ENCODE results near the gene CCDC182. TPM values are rescaled to one million over a fixed set of nuclear protein-coding genes. Genes with fewer than 3 reads are reported as not detected.

CCDC182 gene
- polyA plus RNA-seq (2014; cell fraction: cytosol; rRNA removed), result not detected in 2 replicates
- not detected in 2 replicates for polyA plus RNA-seq (2014; cell fraction: nucleus; rRNA removed)

DNA sequence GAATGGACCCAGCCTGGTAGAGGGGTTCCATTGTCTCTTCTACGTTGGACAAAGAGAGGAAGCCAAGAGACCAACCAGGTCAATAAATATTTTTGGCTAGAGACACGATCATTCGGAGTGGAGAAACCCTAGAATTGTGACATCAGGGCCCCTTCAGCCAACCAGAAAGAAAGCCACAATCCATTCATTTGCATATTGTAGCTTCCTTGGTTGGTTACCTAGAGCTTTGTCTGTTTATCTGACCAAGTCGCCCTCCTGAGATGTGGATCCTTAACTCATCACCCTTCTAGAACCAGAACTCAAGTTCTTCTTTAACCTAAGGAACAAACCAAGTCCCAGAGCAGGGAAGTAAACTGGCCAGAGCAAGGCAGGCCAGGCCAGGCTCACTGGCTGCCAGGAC, at the start of gene CCDC182:
TSS of gene CCDC182 (minus strand) at position 58 of the 400 bp plus-strand sequence. CDS start at position 31, 27 bp downstream.
- DNase-seq (ENCODE audit: low spot score), result no peak

DNA sequence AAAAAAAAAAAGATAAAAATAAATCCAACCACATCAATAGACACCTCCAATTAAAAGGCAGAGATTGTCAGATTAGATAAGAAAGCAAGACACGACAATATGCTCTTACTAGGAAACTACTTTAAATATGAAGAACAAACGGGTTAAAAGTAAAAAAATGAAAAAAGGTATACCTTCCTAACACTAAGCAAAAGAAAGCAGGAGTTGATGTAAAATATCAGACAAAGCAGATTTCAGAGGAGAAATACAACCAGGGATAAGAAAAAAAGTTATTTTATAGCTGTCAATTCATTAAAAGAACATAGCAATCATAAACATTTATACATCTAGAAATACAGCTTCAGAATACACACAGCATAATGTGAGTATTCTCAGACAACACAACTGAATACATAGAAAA, 49.7 kb upstream of the CCDC182 start:
- DNase-seq (ENCODE audit: low spot score), result no peak

- DNase-seq (ENCODE audit: low spot score), result no peak
Measured at GRCh38 chr17:57788725-57789124, 43.6 kb upstream of the CCDC182 start.

- no peak for DNase-seq (ENCODE audit: low spot score)
Measured at GRCh38 chr17:57785022-57785421, 39.9 kb upstream of the CCDC182 start.

- no peak for DNase-seq (ENCODE audit: low spot score)
Measured at GRCh38 chr17:57784226-57784895, 39.3 kb upstream of the CCDC182 start.

DNA sequence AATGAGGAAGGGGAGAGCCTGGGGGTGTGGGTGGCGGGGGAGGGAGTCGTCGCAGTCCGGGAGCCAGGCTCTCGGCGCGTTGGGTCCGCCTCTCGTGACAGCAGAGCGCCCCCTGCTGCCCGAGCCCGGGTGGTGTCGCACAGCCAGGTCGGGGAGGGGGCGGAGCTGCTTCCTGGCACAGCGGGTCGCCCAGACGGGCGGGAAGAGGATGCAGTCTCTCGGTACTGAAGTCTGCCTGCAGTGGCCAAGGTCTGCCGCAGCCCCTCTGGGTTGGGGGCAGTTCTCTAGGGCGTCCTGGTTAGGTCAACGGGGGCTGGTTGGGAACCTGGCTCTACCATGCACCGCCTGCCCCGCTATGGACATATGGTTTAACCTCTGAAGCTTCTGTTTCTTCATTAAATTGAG, 38.2 kb upstream of the CCDC182 start:
- peak; percentile 77 for DNase-seq (ENCODE audit: low spot score)

GRCh38 chr17:57782647-57783337, 37.7 kb upstream of the CCDC182 start:
- no peak for DNase-seq (ENCODE audit: low spot score)

- DNase-seq (ENCODE audit: low spot score), result peak; percentile 45
Measured at GRCh38 chr17:57782062-57782490, 37.0 kb upstream of the CCDC182 start.

DNA sequence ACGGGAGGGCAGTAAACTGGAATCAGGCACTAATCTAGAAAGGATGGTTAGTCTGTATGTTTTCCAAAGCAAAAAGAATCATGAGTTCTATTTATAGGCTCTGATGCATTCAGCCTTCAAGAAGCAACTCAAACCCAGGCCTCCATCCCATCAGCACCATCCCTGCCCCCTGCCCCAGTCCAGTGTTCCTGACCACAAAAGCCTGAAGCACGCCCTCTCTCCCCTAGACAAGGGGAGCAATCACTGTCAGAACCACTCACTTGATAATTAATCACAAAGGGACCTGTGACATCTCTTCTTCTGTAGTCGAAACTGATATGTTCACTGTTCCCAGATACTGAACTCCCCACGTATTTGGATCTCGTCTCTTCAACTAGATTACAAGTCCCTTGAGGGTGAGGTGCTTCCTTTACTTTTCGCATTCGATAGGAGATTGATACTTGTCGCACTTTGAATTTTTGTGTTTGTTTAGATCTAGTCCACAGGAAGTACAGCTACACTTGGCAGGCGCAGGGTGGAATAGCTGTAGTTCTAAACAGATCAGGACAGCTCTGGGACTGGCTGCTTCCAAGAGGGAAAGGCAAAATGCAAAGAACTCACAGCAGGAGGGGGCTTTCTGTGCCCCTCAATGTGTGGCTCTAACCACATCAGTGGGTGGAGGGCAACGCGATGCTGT, 36.4 kb upstream of the CCDC182 start:
- DNase-seq (ENCODE audit: low spot score), result no peak

GRCh38 chr17:57779706-57780105, 34.6 kb upstream of the CCDC182 start:
- no peak for DNase-seq (ENCODE audit: low spot score)

- DNase-seq (ENCODE audit: low spot score), result no peak
Measured at GRCh38 chr17:57778306-57778705, 33.2 kb upstream of the CCDC182 start.

- DNase-seq (ENCODE audit: low spot score), result no peak
Measured at GRCh38 chr17:57776366-57776765, 31.3 kb upstream of the CCDC182 start.

DNA sequence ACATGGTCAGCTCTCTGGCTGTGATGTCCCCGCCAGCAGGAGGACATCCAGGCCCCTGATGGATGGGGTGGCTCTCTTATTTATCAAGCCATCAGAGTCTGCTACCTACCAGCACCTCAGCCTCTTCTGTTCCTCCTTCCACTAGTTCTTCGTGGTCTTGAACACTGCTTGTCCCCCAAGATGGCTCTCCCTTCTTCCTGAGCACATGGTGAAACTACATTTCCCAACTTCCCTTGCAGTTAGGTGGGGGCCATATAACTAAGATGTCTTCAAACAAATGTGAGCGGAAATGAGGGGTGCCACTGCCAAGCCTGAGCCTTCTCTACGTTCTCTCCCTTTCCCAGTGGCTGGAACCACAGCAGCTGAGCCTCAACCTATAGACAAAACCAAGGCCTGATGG, 29.8 kb upstream of the CCDC182 start:
- DNase-seq (ENCODE audit: low spot score), result no peak

GRCh38 chr17:57773557-57773956, 28.5 kb upstream of the CCDC182 start:
- no peak for DNase-seq (ENCODE audit: low spot score)

DNA sequence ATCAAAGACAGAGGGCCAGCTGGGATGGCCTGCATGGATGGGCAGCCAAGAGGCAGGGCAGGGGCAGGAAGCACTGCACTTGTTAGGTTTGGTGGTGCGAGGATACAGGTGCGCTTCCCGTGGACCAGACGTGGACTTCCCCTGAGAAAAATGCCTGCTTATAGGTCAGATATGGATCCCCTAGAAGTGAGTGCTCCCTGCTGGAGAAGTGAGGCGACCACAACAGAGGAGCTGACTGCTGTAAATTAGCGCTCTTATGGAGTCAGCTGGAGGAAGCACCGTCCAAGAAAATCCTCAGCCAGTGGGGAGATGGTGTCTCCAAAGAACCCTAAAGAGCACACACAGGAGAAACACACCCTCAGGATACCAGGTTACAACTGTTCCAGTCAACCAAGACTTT, 27.7 kb upstream of the CCDC182 start:
- no peak for DNase-seq (ENCODE audit: low spot score)

DNA sequence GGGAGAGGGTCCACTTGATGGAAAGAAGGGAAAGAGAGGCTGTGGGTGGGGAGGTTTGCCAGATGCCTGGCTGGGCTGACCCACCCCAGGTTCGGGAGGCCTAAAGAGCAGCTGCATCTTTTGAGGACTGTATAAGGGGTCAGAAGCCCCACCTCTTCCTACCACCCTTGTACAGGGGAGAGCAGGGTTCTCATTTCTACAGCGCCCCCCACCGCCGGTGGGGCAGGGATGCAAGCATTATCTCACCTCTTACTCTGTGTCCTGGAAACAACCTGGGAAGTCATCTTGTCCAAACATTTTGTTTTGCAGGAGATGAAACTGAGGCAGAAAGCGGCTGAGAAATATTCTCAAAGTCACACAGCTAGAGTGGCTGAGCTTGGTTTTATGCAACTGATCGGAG, 22.5 kb upstream of the CCDC182 start:
- no peak for DNase-seq (ENCODE audit: low spot score)

DNA sequence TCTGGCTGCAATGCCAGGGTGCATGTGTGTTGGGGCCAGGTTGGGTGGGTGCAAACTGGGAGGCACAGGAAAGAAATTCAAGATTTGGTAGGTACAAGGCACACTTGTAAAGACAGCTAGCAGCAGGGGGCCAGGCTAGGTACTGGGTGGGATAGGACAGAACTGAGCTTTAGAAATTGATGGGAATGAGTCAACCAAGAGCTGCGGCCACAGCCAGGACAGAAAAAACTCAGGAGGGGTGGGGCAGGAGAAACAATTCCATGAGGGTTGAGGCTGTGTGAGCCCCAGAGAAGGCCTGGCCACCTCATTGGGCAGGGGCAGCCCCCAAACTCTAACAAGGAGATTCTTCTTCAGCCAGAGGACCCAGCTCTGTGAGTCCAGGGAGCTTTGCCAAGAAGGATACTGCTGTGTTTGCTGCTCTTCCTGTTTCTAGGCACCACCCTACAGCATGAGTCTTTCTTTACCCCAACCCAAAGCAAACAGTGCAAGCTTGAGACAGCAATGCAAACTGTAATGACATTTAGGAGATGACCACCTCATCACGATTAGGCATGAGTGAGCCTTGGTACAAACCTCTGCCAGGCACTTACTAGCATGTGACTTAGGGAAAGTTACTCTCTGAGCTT, 21.3 kb upstream of the CCDC182 start:
- DNase-seq (ENCODE audit: low spot score), result no peak

DNA sequence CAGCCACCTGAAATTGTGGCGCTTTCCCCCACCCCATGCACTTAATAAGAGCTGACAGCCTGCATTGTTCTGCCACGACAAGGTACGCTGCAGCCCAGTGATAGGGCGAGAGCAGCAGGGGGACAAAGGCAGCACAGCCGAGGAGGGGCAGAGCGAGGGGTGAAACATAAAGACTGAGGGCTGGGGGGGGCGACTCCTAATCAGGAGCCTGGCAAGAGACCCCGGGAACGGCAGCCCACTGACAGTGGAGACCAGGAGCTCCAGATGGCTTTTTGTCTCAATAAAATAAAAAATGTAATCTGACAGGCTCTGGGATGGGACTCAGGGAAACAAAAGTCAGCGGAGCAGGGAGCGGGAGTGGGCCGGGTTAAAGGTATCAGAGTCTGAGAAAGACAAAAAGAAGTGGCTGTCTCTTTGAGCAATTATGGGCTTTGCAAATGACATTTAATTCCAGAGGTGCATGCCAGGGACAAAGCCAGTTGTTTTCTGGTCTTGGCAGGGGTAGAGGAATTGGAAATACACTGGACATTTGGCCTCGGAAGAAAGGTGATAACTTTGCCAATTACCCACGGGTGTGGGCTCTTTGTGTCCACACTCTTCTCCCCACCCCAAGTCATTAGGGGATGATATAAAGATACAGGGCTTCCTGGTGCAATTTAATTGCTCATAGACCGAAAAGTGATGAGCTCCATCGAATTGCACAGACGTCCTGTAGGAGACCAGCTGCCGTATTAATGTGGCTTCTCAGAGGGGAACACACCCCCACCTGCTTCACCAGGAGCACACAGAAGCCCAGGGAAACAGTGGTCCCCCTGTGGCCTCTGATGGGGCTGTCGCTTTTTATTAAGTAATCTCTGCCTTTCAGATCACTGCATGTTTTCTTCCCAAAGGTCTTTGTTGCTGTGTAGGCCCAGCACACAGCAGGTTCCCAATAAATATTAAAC, 17.6 kb upstream of the CCDC182 start:
- peak; percentile 35 for DNase-seq (ENCODE audit: low spot score)

GRCh38 chr17:57761887-57762286, 16.8 kb upstream of the CCDC182 start:
- DNase-seq (ENCODE audit: low spot score), result peak; percentile 45

GRCh38 chr17:57760046-57760445, 14.9 kb upstream of the CCDC182 start:
- no peak for DNase-seq (ENCODE audit: low spot score)

DNA sequence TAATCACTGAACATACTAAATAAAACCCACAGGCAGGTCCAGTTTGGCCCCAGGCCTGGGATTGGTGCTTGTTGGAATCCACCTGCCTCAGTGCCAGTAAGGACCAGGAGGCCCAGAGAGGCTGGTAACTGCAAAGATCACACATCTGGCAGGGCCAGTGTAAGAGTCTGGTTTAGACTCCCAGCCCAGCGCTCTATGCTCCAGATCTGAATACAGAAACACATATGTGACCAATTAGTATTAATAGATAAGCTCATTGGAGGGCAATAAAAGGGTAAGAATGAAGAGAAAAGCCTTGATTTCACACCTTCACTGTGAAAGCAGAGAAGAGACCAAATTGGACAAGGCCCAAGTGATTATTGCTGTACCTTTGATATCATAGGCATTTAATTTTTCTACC, 13.6 kb upstream of the CCDC182 start:
- DNase-seq (ENCODE audit: low spot score), result no peak

Measured in SK-N-DZ (cell line).